ENCODE measurements around the gene NRBF2.

DNA sequence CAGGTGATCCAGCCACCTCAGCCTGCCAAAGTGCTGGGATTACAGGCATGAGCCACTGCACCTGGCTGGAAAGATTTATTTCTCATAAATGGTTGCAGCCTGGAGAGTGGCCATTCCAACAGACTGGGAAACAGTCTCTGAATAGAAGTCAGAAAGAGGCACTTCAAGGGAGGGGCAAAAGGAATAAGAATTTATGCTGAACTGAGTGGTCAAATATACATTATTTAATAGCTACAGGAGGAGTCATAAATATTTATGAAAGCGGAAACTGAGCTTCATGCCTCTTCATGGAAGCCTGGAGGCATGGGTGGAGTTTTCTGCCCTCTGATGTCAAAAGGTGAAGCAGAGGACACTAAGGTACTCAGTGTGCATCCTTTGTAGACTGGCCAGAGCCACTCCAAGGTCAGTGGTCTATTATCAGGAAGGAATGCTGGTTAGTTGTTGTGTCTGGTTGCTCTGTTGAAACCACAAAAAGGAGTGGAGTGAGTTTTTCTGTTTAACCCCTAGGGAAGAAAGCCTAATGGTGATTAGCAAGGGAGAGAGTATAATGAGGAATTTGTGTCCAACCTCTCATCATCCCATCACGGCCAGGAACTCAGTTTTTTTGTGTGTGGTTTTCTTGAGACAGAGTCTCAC, 9.3 kb upstream of the NRBF2 start:
- TF ChIP-seq, protein P1, sequence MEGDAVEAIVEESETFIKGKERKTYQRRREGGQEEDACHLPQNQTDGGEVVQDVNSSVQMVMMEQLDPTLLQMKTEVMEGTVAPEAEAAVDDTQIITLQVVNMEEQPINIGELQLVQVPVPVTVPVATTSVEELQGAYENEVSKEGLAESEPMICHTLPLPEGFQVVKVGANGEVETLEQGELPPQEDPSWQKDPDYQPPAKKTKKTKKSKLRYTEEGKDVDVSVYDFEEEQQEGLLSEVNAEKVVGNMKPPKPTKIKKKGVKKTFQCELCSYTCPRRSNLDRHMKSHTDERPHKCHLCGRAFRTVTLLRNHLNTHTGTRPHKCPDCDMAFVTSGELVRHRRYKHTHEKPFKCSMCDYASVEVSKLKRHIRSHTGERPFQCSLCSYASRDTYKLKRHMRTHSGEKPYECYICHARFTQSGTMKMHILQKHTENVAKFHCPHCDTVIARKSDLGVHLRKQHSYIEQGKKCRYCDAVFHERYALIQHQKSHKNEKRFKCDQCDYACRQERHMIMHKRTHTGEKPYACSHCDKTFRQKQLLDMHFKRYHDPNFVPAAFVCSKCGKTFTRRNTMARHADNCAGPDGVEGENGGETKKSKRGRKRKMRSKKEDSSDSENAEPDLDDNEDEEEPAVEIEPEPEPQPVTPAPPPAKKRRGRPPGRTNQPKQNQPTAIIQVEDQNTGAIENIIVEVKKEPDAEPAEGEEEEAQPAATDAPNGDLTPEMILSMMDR (IDR thresholded peaks at IDR 0.05; ENCODE audit: low read length), result no peak
- no peak for TF ChIP-seq EZH2 (IDR thresholded peaks at IDR 0.05; ENCODE audit: borderline replicate concordance, low read length)
